Astrocyte (in vitro differentiated cells and primary cell): ENCODE measurements around the gene UBE2D1.

ENCODE experiments used
- CTCF ChIP-seq: IDR thresholded peaks from 2 replicates; pipeline ENCODE4 v1.5.1; 2011; ENCODE audit warnings: low read depth, mild to moderate bottlenecking, inconsistent platforms, low read length, moderate library complexity; ENCODE audit not compliant: insufficient read depth
- EZH2 ChIP-seq: IDR thresholded peaks from 2 replicates; pipeline ENCODE4 v1.6.1; 2012; ENCODE audit warnings: mild to moderate bottlenecking, low read length, inconsistent platforms; ENCODE audit not compliant: insufficient read depth

- no peak for TF ChIP-seq CTCF
- TF ChIP-seq EZH2 = no peak
Measured at GRCh38 chr10:58351616-58352578, 17.1 kb downstream of the UBE2D1 start.
